Muscle layer of duodenum (tissue), 2 donors: Measurements from ENCODE around the gene FAM83C.

Experiments used
- H3K27ac ChIP-seq: one replicate; pipeline ENCODE4 v1.7.0; 2013; ENCODE audit warnings: mild to moderate bottlenecking, low read length
- H3K27me3 ChIP-seq: one replicate; pipeline ENCODE4 v1.7.0; 2013; ENCODE audit warnings: low read depth, mild to moderate bottlenecking, control low read depth, low read length
- H3K36me3 ChIP-seq, 2 donors: one replicate each; pipeline ENCODE4 v1.7.0; 2013; ENCODE audit warnings: low read length in 2 of 2, control low read depth in 1 of 2, mild to moderate bottlenecking in 1 of 2; ENCODE audit not compliant: insufficient read depth in 2 of 2, control insufficient read depth in 1 of 2
- H3K4me1 ChIP-seq, 2 donors: one replicate each; pipeline ENCODE4 v1.7.0; 2013; ENCODE audit warnings: low read length in 2 of 2, mild to moderate bottlenecking in 2 of 2, control low read depth in 1 of 2, moderate library complexity in 1 of 2; ENCODE audit not compliant: insufficient read depth in 2 of 2, control insufficient read depth in 1 of 2
- H3K4me3 ChIP-seq, 2 donors: one replicate each; pipeline ENCODE4 v1.7.0; 2013; ENCODE audit warnings: low read length in 2 of 2, low read depth in 1 of 2, mild to moderate bottlenecking in 1 of 2
- H3K9me3 ChIP-seq, 2 donors: one replicate each; pipeline ENCODE4 v1.7.0; 2013; ENCODE audit warnings: low read length in 2 of 2, control low read depth in 1 of 2, mild to moderate bottlenecking in 1 of 2; ENCODE audit not compliant: control insufficient read depth in 1 of 2
- donor health status: healthy.

The FAM83C gene

GRCh38 chr20:35237486-35237885 lies 54.7 kb downstream of the FAM83C start:
- Histone ChIP-seq H3K27me3 (no peaks in the 10 kb centered on the region), H3K4me1 (no peaks in the 10 kb centered on the region), H3K9me3 (no peaks in the 10 kb centered on the region), H3K36me3 (peaks cover 0 to 14% of the 10 kb centered on the region in 2 donors), H3K27ac (no peak overlapping the region), H3K4me3 (no peak overlapping the region)

- Histone ChIP-seq H3K27ac (no peak overlapping the region), H3K9me3 (no peaks in the 10 kb centered on the region), H3K27me3 (no peaks in the 10 kb centered on the region), H3K4me3 (no peak overlapping the region), H3K4me1 (no peaks in the 10 kb centered on the region), H3K36me3 (peaks cover 0 to 14% of the 10 kb centered on the region in 2 donors)
Measured at GRCh38 chr20:35235881-35236280, 56.3 kb downstream of the FAM83C start.
